Stimulated activated CD8-positive, alpha-beta memory T cell treated with anti-CD3 and anti-CD28 coated beads, Interleukin-4, amount 100 ng/mL, for 24 hours (primary cell): ENCODE data around the gene CFAP77.

ENCODE experiments used
- DNase-seq: peaks from one replicate; pipeline ENCODE4 v3.0.0-alpha.2; 2020; ENCODE audit warnings: low read depth

CFAP77 gene

DNA sequence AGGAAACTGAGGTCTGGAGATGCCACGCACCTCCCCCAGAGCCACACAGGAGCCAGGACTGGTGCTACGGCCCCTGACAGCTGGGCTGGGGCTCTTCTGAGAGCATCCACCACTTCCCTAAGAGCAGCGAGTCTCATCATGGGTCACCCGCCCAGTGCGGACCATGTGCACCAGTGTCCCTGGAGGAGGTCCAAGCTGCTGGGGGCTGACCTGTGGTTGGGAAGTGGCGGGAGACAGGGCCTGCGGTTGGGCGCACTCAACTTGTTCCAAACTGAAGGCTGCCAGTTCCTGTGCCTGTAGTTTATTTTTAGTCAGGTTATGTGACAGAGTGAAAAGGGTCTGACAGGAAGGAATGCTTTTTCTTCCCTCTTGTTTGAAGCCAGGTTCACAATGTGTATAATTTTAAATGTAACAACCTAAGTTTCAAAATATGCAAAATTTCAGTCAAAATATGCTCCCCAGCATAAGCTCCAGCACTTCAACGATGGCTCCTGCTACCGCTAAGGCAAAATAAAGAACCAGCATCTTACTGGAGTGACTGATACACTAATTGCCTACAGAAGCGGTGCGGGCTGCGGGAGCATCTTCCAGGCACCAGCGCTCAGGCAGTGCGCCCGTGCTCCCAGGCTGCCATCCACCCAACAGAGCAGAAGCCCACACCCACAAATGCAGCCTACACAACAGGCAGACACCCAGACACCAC, 187.2 kb downstream of the CFAP77 start:
- DNase-seq, result no peak

DNA sequence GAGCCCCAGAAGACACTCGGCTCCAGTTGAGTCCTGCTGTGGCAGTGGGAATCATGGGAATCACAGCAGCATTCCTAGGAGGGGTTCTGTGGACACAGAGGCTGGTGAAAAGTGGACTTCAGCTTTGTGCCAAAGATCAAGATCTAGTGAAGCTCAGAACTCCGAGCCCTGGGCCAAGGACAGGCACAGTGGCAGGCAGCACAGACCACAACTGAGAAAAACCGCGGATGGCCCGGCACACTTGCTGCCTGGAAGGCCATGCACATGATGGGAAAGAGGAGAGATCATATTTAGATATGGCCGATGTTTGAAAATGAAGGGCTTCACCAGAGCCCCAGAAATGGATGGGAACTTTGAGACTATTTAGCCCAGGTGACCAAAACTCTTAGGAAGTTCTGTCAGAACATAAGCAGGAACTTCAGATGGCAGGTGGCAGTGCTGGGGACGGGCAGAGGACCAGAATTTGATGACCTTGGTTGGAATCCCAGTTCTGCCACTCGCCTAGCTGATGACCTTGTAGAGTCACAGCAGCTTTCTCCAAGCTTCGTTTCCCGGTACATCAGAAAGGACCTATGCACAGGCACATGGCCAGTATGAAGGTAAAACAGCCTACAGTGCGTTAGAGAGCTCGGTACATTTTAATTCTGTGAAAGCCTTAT, 190.4 kb downstream of the CFAP77 start:
- no peak for DNase-seq

DNA sequence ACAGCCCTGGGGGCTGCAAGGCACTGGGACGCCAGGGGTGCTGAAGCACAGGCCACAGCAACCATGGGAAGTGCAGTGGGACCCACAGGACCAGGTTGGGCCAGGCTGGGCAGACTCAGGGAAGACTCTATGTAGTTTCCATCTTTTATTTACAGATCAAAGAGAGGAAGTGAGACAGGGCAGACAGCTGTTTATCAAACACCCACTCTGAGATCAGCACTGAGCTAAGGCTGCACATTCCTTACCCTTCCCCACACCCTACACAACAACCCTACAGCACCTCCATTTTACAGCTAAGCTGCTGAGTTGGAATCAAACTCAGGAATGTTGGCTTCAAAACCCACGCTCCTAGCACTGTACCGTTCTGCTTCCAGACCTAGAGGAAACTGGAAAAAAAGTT, 192.2 kb downstream of the CFAP77 start:
- no peak for DNase-seq

DNA sequence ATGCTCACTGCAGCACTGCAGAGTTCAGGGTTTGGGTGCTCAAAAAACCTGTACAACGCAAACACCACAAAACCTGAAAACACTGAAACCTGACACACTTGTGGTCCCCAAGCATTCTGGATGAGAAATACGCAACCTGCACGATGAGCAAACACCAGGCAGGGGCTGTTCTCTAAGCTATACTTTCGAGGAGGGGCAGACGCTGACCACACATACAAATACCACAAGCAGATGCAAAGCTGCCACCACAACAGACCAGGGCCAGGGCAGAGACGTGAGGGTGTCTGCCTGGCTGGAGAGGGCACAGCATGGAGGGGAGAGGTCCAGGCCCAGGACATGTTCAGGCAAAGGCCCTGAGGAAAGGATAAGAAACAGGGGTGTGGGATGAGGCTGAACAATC, 195.4 kb downstream of the CFAP77 start:
- no peak for DNase-seq

DNA sequence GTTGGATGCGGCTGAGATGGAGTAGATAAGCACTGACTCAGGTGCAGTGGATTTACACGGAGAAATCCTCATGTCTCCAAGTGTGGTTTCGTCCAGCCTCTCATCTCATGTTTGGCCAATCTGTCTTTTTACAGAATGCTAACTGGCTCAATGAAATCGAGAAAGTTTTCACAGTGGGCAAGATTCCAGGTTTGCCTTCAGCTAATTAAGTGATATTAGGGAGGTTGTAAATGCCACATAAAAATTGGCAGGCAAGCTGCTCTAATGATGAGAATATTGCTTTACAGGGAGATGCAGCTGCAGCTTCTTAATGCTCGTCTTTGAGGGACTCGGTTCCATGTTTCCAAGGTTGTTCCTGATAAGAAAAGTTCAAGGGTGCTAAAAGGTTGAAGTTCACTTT, 196.1 kb downstream of the CFAP77 start:
- DNase-seq, result no peak

DNA sequence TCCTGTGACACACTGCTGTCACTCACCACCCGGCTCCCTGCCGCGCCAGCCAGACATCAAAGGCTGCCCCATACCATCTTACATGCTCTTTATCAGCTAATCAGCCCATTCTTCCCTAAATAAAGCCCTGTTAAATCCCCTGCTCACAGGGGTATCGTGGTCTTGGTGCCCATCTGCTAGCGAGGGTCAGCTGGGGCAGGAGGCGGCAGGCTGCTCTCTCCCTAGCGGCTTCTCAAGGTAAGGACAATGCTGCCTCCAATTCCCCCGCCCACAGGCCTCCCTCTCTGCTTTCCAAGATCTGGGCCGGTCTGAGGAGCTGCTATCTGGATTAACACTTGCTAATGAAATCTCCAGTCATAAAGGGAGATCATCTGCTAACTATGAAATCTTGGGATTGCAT, 199.2 kb downstream of the CFAP77 start:
- no peak for DNase-seq

DNA sequence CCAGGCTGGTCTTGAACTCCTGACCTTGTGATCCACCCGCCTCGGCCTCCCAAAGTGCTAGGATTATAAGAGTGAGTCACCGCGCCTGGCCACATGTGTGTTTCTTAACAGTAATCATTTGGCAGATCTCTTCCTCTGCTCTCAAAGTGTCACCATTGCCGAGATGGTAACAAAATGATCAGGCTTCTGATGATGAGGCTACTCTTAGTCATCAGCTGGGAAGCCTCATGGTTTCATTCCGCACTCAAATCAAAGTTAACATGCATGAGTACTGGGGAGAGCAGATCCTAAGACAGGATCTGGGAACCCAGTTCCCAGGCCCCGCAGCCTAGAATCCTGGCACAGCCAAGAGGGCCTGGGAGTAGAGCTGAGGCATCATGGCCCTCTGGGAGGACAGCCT, 199.8 kb downstream of the CFAP77 start:
- no peak for DNase-seq

DNA sequence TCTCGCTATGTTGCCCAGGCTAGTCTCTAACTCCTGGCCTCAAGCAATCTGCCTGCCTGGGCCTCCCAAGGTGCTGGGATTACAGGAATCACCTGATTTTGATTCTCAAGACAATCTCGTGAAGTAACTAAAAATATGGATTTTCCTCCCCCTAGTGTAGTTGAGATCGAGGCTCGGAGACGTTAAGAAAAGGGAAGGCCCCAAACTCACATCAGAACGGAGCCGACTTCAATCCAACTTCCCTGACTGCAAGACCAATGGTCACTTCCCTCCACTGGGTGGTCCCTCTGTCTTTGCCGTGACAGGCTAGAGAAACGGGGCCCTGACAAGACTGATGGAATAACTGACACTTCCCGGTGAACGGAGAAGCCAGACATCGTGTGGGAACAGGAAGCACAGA, 200.7 kb downstream of the CFAP77 start:
- DNase-seq, result no peak

DNA sequence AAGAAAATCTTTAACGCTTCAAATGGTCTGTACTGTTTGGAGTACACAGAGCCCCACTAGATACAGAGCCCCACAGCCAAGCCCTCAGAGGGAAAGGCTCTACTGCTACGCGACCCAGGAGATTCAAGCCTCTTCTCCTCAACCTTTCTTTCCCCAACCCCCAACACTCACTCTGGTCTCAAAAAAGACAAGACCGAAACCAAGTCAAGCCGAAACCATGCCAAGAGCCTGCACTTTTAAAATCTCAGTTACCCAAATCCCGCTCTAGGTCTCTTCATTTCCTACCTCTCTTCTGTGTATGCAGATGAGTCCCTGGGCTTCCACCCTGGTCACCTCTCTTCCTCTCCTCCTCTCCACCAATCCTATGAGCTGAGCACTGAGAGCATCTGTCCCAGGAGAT, 204.3 kb downstream of the CFAP77 start:
- DNase-seq, result no peak

DNA sequence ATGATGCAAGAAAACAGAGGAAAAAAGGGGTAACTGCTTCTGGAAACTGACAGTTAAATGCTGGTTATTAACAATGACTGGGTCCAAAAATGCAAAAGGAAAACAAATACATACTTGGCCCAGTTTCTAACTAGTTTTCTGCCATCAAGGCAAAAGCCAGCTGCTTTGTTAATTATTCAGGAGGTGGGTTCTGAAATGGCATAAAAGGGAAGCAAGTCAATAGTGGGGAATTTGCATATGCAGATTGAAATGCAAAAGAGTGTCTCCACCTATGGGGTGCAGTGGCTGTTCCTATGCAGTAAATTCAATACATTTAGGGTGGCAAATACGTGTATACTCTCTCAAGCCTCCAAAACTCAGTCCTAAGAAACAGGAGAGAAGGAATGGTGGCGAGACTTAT, 205.8 kb downstream of the CFAP77 start:
- no peak for DNase-seq

DNA sequence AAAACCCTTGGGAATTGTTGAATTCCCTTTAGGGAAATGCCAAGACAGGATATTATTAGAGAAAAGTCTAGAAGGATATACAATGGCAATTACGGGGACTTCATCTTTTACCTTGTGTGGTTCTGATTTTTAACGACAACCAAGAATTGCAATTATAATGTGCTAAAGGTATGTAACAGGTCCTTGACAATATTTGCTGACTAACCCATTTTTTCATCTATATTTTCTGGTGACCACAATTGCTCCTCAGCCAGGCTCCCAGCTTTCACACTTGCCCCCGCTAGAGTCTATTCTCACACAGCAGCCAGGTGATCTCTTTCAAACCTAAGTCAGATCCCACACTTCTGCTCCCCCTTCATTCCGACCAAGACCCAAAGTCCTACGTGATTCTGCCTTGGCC, 206.7 kb downstream of the CFAP77 start:
- no peak for DNase-seq

DNA sequence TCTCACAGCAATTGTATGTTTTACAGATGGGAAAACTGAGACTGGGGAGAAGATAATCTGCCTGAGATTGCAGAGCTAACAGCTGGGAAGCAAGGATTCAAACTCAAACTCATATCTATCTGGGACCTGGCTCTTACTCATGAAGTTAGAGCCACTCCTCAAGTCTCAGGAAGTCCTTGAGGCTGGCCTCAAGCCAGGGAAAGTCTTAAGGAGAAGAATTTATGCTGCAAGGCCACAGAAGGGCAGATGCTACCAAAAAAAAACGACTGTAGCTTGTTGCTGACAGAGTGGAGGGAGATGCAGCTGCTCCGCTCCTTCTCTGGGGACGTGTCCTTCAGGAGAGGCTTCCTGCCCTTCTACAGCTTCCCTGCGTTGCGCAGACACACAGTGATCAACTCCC, 212.1 kb downstream of the CFAP77 start:
- no peak for DNase-seq
